ENCODE measurements around the gene CSNK1E.

CSNK1E gene

DNA sequence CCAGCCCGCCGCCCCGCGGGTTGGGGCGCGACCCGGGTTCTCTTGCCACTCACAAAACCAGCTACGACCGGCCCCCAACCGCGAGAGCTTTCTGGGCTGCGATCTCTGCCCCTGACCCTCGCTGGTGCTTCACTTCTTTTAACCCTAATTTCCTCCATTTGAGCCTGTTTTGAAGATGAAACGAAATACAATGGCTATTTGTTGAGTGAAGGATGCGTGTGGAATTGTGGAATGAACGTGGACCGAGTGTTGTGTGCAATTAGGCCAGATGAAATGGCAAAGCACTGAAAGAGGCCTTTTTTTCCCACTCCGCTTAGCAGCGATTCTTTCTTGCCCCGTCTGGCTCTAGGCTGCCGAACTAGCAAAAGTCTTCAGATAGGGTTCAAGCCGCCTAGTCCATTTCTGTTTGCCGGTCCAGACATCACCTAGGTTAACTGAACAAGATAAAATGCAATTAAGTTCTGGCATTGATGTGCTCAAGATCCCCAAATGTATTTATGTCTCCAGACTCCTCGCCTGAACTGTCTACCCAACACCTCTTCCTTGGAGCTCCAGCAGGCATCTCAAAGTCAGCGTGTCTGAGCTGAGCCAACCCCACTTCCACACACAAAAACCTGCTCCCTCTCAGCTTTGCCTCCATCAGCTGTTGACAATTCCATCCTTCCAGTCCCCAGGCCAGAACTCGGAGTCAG, 44.0 kb downstream of the CSNK1E start:
- DNase-seq (ENCODE audit: low read depth), result no peak

GRCh38 chr22:38272373-38273134, 44.7 kb downstream of the CSNK1E start, which contains the start of gene TMEM184B:
Gene TMEM184B (minus strand): TSS chr22:38273010. CDS start chr22:38247961, 25,049 bp downstream.
- DNase-seq (ENCODE audit: low read depth), result peak; percentile 75

DNA sequence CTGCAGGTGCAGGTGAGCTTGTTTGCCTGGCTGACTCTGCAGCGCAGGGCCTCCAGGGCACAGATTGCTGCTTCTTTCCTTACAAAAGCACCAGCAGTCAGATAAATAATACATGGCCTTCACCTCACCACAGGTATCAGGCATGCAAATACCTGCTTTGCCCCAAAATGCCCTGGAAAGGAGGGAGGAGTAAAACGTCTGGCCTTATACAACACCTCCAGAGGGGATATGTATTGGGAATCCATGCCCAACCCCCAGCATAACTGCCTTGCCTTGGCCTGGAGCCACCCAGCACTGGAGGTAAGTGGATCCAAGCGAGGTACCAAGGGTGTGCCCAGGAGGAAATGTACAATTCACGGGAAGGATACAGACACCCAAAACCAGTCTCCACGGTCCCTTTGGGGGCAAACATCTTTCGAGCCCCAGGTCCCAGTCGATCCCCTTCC, 45.3 kb downstream of the CSNK1E start:
- DNase-seq (ENCODE audit: low read depth), result no peak

DNA sequence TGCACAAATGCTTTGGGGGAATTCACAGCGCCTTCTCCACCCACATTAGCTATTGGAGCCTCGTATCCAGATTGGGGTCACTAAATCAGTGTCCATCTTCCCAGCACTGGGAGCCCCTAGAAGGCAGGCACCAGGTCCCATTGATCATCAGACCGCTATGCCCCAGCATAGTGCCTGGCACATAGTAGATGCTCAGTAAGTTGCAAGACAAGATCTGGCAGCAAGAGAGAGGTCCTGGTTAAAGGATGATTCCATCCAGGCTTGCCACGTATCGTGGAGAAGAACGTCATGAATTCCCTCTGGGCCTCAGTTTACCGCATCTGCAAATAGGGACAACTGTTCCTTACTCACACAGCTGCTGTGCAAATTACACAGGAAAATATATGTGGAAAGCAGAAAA, 46.1 kb downstream of the CSNK1E start:
- DNase-seq (ENCODE audit: low read depth), result no peak

GRCh38 chr22:38270091-38270992, 46.9 kb downstream of the CSNK1E start:
- DNase-seq (ENCODE audit: low read depth), result no peak

DNA sequence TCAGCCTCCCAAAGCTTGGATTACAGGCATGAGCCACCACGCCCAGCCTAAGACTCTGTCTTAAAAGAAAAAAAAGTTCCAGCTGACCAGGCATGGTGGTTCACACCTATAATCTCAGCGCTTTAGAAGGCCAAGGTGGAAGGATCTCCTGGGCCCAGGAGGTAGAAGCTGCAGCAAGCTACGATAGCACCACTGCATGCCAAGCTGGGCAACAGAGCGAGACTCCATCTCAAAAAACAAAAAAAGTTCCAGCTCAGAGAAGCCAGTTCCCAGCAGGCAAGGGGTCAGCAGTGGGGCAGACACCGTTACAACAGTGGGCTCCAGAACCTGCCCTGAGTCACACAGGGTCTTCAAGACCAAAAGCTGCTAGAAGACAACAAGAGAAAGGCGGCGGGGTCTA, 47.8 kb downstream of the CSNK1E start:
- DNase-seq (ENCODE audit: low read depth), result no peak

DNA sequence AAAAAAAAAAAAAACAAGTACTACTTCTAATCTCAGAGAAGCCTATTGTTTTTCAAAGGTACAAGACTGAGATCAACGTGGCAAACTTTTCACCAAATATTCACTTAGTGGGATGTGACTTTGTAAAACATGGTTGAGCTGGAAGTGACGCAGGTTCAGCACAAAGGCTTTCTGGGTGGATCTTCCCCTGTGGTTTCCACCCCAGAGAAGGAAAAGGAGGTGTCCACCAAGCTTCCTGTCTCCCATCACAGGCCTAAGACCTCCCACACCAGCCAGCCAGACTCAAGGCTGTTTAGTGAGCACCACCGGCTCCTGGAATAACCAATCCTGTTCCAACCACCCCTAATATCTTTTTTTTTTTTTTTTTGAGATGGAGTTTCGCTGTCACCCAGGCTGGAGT, 50.1 kb downstream of the CSNK1E start:
- DNase-seq (ENCODE audit: low read depth), result peak; percentile 15

DNA sequence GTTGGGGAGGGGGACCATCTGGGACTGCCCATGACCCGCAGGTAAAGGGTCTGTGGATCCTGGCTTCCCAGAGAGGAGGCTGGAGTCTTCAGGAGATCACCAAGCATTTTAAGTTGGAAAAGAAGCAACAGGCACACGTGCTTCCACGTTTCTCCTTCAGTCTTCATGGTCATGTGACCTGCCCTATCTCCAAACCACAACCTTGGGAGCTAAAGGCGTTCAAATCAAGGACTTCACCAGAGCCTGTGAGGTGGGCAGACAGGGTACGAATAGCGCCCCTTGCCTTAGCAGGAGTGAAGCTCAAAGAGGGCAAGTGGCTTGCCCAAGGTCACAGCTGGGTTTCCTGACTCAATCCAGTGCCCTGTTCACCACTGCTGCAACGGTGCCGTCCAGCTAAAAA, 51.1 kb downstream of the CSNK1E start:
- DNase-seq (ENCODE audit: low read depth), result no peak

DNA sequence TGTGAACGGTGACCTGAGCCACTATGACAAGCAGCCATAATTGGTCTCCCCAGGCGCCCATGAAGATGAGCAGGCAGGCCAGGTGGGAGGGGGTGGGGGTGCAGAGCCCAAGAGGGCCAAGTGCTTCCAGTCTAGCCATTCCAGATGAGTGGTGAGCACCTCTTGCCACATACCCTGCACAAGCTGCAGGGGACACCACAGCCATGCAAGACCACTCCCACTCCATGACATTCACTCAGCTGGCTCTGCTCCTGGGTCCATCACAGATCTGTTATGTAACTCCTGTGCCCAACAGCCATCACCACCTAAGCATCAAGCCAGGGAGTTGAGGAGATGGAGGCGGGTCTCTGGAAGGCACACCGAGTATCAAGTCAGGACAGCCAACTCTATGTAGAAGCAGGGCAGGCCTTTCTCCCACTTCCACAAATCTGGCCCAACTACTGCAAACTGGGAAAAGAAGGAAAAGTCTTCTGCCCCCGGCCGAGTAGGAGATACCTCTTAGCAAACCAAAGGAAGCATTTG, 52.9 kb downstream of the CSNK1E start:
- DNase-seq (ENCODE audit: low read depth), result no peak

DNA sequence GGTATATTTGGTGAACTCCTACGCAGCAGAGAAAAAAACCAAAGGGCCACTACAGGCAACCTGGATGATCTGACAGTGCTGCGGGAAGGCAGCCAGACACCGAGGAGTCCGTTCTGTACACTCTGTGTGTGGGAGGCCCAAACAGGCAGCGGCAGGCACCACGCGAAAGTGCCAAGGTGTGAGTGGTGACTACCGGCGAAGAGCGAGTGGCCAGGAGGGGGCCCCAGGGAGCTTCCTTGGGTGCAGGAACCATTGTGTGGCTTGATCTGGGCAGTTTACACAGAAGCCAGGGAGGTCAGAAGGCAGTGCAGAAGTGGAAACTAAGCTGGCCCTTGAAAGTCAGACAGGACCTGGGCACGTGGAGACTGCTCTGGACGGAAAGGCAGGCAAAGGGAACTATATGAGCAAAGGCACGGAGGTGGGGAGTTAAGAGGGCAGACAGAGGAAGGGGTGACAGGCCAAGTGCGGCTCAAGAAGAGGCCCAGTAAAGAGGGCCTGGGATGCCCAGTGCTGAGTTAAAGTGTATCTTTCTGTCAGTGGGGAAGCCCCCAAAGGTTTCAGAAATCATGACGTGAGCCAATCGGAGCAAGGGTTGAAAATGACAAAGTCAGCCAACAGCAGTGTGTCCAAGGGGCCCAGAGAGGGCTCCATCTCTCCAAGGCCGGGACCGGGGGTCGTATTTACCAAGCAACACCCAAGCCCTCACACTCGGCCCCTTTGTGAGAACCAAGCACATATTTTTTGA, 55.0 kb downstream of the CSNK1E start:
- DNase-seq (ENCODE audit: low read depth), result peak; percentile 24

GRCh38 chr22:38260761-38261681, 56.2 kb downstream of the CSNK1E start:
- no peak for DNase-seq (ENCODE audit: low read depth)

DNA sequence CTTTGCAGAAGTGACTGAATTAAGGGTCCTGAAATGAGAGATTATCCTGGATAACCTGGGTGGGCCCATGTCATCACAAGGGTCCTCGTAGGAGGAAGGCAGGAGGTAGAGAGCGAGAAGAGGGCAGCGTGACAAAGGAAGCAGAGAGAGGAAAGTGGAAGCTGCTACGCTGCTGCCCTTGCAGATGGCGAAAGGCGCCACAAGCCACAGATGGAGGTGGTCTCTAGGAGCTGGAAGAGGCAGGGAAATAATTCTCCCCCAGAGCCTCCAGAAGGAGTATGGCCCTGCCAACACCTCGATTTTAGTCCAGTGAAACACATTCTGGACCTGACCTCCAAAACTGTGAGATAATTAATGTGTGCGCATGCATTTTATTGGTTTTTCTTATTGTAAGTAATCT, 57.9 kb downstream of the CSNK1E start:
- no peak for DNase-seq (ENCODE audit: low read depth)

DNA sequence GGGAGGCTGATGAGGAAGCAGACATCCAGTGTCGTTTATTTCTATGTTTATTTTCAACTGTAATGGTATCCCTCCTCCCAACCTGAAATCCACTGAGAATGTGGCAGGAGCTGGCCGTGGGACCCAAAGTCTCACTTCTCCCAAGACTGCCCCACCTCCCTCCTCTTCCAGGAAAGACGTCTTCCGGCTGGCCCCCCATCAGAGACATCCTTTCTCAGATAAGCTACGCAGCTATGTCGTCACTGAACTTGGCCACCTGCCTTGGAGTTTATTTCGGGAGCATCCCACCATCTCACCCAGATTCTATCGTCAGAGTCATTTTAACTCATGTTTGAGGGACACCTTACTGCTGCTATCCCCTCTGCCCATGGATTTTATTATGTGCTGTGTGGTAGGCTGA, 58.3 kb downstream of the CSNK1E start:
- no peak for DNase-seq (ENCODE audit: low read depth)

- no peak for DNase-seq (ENCODE audit: low read depth)
Measured at GRCh38 chr22:38257650-38258250, 59.5 kb downstream of the CSNK1E start.

GRCh38 chr22:38257181-38257580, 60.1 kb downstream of the CSNK1E start:
- no peak for DNase-seq (ENCODE audit: low read depth)

GRCh38 chr22:38255697-38256096, 61.5 kb downstream of the CSNK1E start:
- DNase-seq (ENCODE audit: low read depth), result no peak

- DNase-seq (ENCODE audit: low read depth), result no peak
Measured at GRCh38 chr22:38251341-38251692, 65.9 kb downstream of the CSNK1E start.

GRCh38 chr22:38250643-38251340, 66.4 kb downstream of the CSNK1E start:
- DNase-seq (ENCODE audit: low read depth), result no peak
